ENCODE measurements around the gene FOXG1.

FOXG1 gene

GRCh38 chr14:28766469-28766955, at the start of gene FOXG1:
Gene FOXG1, plus strand, starts transcription at chr14:28766787. Its CDS starts 493 bp downstream, at chr14:28767280.
- no peak for DNase-seq

GRCh38 chr14:28719130-28719529, 47.5 kb upstream of the FOXG1 start:
- DNase-seq = no peak

DNA sequence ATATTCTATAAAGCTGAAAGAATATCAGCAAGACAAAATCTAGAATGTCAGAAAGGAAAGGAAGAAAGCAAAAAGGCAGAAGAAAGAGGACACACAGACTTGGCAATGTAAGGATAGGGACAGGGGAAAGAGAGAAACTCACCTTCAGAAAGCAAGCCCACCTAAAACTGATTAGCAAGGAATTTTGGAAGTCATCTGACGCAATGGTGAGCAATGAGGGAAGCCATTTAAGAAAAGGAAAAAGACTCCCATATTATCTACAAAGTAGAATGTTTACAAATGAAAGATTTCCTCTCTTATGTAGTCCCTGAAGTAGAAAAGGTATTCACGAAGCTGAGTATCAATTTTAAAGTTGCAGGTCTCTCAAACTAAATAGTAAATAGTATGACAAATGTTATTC, 35.2 kb upstream of the FOXG1 start:
- DNase-seq = no peak

DNA sequence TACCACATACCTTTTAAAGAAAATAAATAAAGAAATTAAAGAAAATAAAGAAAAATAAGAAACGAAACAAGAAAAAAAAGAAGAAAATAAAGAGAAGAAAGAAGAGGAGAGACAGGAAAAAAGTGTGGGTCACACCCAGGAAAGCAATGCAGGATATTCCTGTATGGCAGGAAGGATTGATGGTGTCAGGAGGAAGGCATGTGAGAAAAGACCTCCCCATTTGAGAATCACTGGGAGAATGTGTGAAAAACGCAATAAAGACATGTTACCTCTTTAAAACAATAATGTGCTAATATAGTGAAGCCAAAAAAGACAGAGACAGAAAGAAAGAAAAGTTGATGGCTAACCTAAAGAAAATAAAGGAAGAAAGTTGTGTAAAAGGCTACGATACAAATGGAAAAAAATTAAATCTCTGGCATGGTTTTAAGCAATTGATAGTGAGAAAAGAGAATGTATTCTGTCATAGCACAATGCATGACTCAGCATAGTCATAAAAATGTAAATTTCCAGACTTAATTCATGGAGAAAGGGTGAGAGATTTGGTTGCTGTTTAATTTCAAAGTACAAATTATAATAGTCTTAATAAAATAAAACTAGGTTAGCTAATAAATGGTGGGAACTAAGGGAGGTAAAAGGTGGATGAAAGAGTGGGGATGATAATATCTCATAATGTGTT, 24.3 kb upstream of the FOXG1 start:
- DNase-seq = no peak

DNA sequence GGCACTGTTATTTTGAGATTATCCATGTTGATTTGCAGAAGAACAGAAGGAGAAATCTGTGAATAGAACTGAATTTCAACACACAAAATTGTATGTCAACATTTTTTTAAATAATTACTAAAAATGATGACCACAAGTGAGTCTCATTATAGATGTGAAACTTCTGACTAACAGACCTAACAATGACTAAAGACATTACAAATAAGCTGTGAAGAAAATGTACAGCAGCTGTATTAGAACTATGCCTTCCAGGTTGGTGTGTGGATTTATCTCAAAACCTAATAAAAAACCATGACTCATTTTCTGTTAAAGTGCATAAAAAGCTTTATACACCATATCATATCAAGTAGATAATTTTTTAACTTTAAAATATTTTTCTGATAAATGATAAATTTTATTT, 22.5 kb upstream of the FOXG1 start:
- no peak for DNase-seq

DNA sequence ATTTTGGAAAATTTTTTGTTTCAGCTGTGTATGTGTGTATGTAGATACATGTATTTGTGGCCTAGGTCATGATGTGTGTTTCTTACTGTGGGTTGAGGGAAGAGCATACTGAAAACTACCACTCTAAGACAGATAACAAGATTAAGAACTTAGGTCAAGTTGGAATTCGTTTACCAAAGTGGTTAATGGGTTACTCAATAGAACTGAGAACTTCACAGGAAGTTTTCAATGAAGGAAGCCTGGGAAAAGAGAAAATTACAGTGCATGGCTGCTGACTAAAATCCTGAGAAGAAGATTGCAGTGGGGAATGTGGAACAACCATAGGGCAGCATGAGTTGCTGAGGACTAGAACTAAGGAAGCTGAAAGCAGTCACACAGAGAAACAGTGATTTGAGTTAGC, 21.4 kb upstream of the FOXG1 start:
- no peak for DNase-seq

DNA sequence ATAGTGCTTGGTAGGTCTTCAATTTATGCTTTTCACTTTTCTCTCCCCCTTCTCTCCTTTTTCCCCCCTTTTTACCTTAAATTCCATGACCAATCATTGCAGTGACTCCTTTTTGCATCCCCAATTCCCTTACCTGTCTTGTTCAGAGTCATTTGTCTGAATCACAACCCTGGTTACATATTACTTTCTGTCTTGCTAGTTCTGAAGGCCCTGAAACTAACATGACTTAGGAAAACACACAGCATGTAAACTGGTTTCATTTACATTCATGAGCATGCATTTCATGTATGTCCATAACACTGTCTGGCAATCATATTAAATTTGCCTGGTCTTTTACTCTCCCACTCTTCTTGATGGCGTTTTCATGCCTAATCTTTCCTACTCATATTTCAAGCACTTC, 20.3 kb upstream of the FOXG1 start:
- no peak for DNase-seq

DNA sequence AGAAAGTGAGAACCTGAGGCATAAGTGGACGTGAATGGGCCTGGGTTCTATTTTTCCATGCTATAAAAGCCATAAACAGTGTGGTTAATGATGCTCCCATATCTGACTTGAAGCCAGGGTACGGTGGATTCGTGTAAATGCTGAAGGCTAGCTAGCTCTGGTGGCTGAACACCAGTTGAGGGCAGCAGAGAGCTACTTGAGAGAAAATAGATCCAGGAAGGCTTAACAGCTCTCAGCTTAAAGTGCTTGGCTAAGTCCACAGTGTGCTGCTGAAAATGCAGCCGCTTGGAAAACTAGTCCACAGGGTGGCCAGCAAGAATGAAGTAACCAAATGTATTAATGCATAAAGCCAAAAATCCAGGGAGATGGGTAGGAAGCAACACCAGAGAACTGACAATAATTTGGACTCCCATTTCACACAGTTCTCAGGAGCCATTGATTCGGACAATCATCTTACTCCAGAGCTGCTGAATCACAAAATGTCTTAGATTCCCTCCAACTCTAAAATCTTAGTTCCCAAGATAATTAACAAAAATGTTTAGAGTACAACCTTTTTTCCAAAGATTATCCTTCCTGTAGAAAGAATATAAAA, 15.0 kb upstream of the FOXG1 start:
- DNase-seq = no peak

GRCh38 chr14:28754209-28754985, 12.2 kb upstream of the FOXG1 start:
- DNase-seq = no peak

- DNase-seq = no peak
Observed at GRCh38 chr14:28755198-28755815, 11.3 kb upstream of the FOXG1 start.

DNA sequence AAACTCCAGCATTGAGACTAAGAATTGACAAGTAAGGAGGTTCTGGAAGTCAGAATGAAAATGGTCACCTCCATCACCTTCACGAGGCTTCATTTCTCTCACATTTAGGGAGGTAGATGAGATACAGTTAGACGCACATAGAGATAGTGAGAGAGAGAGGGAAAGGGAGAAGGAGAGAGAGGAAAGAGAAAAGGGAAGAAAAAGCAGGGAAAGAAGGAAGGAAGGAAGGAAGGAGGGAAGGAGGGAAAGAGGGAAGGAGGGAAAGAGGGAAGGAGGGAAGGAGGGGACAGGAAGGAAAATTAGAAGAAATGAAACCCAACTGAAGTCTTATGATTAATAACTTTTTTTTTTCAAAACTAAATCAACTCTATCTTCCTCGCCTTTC, 10.7 kb upstream of the FOXG1 start:
- no peak for DNase-seq

- DNase-seq = no peak
Observed at GRCh38 chr14:28756269-28756883, 10.2 kb upstream of the FOXG1 start.

DNA sequence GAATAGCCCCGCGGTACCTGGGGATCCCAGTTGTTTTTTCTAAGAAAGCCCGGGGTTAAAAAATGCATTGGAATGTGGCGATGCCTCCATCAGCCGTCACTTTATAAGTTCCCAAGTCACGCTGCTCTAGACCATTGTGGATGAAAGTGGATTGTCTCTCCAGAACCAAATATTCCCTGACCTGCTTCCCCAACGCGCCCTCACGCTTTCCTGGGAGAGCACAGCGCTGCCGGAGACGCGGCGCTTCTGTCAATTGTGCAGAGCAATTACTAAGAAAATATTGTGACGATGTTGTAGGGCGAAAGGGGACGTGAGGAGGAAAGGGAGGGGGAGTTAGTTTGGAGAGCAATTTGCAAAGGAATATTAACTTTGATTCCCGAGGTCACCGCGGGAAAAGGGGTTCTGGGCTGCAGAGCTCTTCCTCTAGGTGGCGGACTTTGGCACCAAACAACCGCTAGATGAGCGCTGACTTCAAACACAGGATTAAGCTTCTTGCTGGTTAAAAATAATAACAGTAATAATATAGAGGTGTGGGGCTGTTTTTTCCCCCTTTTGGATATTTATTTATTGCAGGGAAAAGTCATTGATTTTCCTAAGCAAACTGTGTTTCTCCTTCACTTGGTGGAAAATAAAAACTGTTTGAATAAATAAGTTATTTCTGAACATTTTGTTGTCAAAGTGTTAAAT, 9.6 kb upstream of the FOXG1 start:
- DNase-seq = no peak

DNA sequence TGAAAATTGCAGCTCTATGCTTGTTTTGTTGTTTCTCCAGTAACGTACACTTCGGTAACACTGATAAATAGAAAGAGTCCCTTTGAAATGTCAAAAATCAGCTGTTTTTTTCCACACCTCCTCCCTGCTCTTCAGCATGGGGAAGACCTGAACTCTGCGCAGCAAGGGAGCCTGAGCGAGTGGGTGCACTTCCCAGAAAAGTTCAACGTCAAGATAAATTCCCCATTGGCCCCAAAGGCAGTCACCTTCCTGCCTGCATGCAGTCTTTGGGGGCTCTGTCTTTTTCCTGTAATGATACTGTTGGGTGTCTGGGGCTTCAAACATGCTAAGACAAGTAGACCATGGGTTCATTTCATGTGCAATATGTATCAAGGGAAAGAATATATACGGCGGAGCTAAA, 8.8 kb upstream of the FOXG1 start:
- no peak for DNase-seq

DNA sequence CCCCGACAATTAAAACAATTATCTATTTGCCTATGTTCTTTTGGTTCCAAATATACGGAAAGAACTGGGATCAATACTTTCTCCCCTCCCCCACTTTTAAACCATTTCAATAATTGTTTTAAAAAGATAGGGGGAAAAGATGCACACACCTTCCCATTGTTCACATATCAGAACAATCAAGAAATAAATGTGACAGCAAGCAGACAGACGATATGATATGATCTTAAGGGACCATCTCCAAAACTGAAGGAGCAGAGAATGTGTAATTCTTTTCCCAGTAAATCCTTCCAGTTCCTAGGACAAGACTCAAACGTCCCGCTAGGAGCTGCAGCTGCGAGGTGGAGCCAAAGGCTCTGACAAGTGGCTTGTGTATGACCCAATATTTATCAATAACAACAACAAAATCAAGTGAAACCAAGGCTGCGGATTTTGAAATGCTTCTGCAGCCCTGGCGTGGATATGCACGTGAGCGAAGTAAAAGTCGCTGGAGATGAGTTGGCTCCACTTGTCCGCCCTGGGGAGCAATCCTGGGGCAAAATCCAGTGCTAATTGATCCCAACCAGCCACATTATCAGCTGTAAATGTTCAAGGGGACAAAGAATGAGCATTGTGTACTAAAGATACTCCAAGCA, 8.2 kb upstream of the FOXG1 start:
- DNase-seq = no peak

DNA sequence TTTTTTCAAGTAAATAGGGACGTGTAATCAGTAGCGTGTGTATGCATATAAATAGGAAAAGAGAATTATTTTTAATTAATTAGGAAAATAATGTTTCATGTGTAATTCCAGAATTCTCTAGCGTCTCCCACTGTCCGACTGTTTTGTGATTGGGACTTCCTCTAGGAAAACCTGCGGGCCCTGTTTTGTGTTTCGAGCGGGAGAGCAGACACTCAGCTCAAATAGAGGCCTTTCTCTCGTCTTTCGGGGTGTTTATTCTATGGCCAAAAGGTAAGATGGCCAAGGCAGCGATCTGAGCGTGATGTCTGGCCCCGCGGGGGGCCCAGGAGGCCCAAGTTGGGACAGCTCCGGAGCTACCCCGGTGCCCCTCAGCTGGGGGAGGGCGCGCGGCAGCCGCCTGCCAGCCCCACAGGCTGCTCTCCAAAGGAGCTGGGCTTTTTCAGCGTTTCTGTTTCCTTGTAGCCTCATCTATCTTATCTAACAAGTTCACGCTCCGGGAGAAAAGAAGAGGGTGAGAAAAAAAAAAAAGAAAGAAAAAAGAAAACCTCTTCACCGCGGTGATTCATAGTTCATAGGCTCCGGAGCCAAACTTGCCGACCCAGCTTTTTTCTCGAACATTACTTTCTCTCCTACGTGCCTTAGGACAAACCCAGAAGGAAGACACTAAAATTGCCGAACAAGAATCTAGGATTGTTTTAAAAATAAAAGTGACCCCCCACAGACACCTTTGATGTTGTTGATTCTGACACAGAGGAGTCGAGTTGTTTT, 7.5 kb upstream of the FOXG1 start:
- no peak for DNase-seq

DNA sequence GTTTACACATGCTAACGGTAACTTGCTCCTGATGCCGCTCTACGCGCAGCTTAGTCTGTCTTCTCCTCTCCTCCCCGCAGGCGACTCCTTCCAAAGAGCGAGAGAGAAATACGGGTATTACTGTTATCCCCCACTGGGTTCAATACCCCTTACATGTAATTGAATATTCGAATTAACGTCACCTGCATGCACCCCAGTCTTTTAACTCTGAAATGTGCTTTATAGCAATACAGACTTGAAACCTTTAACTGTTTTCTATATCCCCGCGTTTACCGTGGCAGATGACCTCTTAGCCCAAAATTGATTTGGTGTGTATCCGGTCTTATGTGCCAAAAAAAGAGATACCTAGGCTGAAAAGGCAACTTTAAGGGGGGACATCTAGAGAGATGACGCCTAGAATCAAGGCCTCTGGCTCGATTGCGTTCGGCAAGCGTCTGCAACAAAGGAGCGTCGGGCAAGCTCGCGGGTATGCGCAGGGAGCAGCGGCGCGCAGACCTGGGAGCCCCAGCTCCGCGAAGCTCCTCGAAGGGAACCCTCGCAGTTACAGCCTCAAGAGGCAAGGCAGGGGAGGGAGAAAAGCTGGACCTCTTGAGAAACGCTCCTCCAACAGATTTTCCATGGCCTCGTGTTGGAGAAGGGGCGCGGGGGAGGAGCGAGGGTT, 6.8 kb upstream of the FOXG1 start:
- DNase-seq = no peak

DNA sequence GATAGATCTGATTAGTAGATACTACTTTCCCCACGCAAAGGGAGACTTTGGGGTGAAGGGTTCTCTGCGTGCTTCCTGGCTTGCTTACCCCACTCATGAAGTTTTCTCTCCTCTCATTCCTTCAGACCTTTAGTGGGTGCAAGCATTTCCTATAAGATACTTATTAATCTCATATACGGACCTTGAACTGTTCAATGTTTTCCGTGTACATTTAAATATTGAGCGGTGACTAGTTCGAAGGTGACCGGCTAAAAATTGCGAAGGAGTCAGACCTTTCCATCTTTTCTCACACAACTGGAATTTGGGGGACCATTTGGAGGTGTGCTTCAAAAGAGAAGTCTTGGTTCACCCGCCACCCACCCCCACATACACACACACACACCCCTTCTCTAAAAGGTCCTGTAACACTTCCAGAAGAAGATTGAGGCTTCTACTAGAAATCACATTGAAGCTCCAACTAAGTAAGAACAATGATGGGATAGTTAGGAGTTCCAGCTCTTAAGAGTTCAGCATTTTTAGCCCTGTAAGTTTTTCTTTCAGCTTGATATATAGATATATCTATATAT, 6.1 kb upstream of the FOXG1 start:
- DNase-seq = no peak

DNA sequence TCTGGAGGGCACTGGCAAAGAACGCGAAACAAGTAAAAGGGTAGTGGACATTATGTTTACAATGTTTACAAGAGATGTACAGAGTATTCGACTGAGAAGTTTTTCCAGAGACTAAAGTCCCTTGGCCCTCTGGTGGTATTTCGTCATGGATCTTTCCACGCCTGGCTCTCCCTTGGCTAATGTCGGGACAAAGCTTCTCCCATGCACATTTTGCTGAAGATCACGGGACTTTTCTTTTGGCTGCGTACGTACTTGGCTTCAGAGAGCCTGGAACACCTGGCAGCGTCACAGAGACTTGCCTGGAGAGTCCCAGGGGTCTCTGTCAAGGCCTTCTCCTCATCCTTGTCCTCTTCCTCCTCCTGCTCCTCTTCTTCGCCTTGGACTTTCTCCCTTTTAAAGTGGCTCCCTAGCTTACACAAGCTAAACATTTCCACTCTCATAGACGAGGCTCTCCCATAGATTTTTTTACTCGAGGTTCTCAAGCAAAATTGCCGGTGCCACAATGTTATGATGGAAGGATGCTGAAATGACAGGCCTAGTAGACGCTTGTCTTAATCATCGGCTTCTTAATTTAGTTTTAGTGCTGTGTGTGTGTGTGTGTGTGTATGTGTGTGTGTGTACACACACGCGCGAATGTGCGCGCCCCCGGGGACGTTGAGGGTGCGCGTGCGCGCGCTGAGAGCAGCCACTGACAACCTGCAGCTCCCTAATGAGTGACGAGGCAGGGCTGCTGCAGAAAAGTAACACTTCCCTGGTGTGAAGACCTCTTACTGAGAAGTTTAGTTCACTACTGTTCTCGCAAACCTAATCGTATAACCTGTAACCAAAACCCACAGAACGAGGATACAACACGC, 4.9 kb upstream of the FOXG1 start:
- DNase-seq = no peak

All from activated CD8-positive, alpha-beta memory T cell treated with anti-CD3 and anti-CD28 coated beads, Interleukin-2, amount 50 U/mL, for 48 hours (primary cell).